H9 (cell line): ENCODE results near the gene TMEM92. TPM values are rescaled to one million over a fixed set of nuclear protein-coding genes. Genes with fewer than 3 reads are reported as not detected.

Experiments
- DNase-seq: peaks from one replicate; pipeline ENCODE4 v3.0.0-alpha.2; 2017
- H2AFZ ChIP-seq: one replicate; pipeline ENCODE4 v1.6.1; 2013; ENCODE audit warnings: mild to moderate bottlenecking, low read length, control low read depth, moderate library complexity
- H2AK5ac ChIP-seq: 2 replicates; pipeline ENCODE4 v1.6.1; 2013; ENCODE audit warnings: low read length, control low read depth, mixed read lengths; ENCODE audit not compliant: insufficient read length
- H2BK120ac ChIP-seq: one replicate; pipeline ENCODE4 v1.6.1; 2013; ENCODE audit warnings: low read depth, mild to moderate bottlenecking, low read length, control low read depth, inconsistent platforms; ENCODE audit not compliant: poor library complexity, severe bottlenecking
- H2BK12ac ChIP-seq: 2 replicates; pipeline ENCODE4 v1.6.1; 2013; ENCODE audit warnings: low read length, control low read depth, mixed read lengths, low read depth; ENCODE audit not compliant: insufficient read length
- H2BK15ac ChIP-seq: 2 replicates; pipeline ENCODE4 v1.6.1; 2013; ENCODE audit warnings: low read depth, low read length, control low read depth
- H2BK20ac ChIP-seq: one replicate; pipeline ENCODE4 v1.6.1; 2013; ENCODE audit warnings: low read depth, mild to moderate bottlenecking, low read length, control low read depth, inconsistent platforms; ENCODE audit not compliant: poor library complexity, severe bottlenecking
- H2BK5ac ChIP-seq: 2 replicates; pipeline ENCODE4 v1.6.1; 2013; ENCODE audit warnings: low read length, control low read depth, mixed read lengths; ENCODE audit not compliant: insufficient read length
- H3K14ac ChIP-seq: 2 replicates; pipeline ENCODE4 v1.6.1; 2013; ENCODE audit warnings: low read length, control low read depth; ENCODE audit not compliant: insufficient read depth
- H3K18ac ChIP-seq: 2 replicates; pipeline ENCODE4 v1.6.1; 2013; ENCODE audit warnings: low read depth, mild to moderate bottlenecking, mixed read lengths, low read length, control low read depth; ENCODE audit not compliant: insufficient read length
- H3K23ac ChIP-seq: 2 replicates; pipeline ENCODE4 v1.6.1; 2013; ENCODE audit warnings: low read length, control low read depth, mixed read lengths, low read depth; ENCODE audit not compliant: insufficient read length
- H3K23me2 ChIP-seq: 2 replicates; pipeline ENCODE4 v1.6.1; 2013; ENCODE audit warnings: low read depth, mild to moderate bottlenecking, mixed read lengths, low read length, control low read depth; ENCODE audit not compliant: insufficient read length, poor library complexity, severe bottlenecking
- H3K27ac ChIP-seq: 2 replicates; pipeline ENCODE4 v1.5.1; 2013; ENCODE audit warnings: low read length, control low read depth, mixed read lengths, low read depth; ENCODE audit not compliant: insufficient read length
- H3K27me3 ChIP-seq: 2 replicates; pipeline ENCODE4 v1.6.1; 2013; ENCODE audit warnings: low read length, control low read depth, inconsistent platforms; ENCODE audit not compliant: insufficient read depth
- H3K4ac ChIP-seq: 2 replicates; pipeline ENCODE4 v1.6.1; 2013; ENCODE audit warnings: low read depth, mild to moderate bottlenecking, control low read depth, inconsistent platforms, low read length, moderate library complexity
- H3K4me1 ChIP-seq: 2 replicates; pipeline ENCODE4 v1.6.1; 2013; ENCODE audit warnings: low read length, control low read depth, inconsistent platforms; ENCODE audit not compliant: insufficient read depth
- H3K4me2 ChIP-seq: 2 replicates; pipeline ENCODE4 v1.6.1; 2013; ENCODE audit warnings: low read length, control low read depth, mixed read lengths; ENCODE audit not compliant: insufficient read length, insufficient read depth
- H3K56ac ChIP-seq: 2 replicates; pipeline ENCODE4 v1.6.1; 2013; ENCODE audit warnings: low read depth, mild to moderate bottlenecking, mixed read lengths, low read length, control low read depth; ENCODE audit not compliant: insufficient read length
- H3K79me1 ChIP-seq: 2 replicates; pipeline ENCODE4 v1.6.1; 2013; ENCODE audit warnings: low read depth, mild to moderate bottlenecking, moderate library complexity, low read length, control low read depth, inconsistent platforms; ENCODE audit not compliant: insufficient read depth, poor library complexity, severe bottlenecking
- H3K79me2 ChIP-seq: 2 replicates; pipeline ENCODE4 v1.6.1; 2013; ENCODE audit warnings: low read length, control low read depth, inconsistent platforms; ENCODE audit not compliant: insufficient read depth
- H3K9ac ChIP-seq: 2 replicates; pipeline ENCODE4 v1.6.1; 2013; ENCODE audit warnings: low read length, control low read depth, mixed read lengths; ENCODE audit not compliant: insufficient read length; ENCODE audit errors: extremely low read depth
- H3K9me3 ChIP-seq: one replicate; pipeline ENCODE4 v1.6.1; 2013; ENCODE audit warnings: low read depth, low read length, inconsistent platforms; ENCODE audit not compliant: control insufficient read depth
- H3T11ph ChIP-seq: one replicate; pipeline ENCODE4 v1.6.1; 2013; ENCODE audit warnings: mild to moderate bottlenecking, low read length, control low read depth, inconsistent platforms
- H4K20me1 ChIP-seq: one replicate; pipeline ENCODE4 v1.6.1; 2013; ENCODE audit not compliant: control insufficient read depth, insufficient read length, insufficient read depth
- H4K5ac ChIP-seq: 2 replicates; pipeline ENCODE4 v1.6.1; 2013; ENCODE audit warnings: low read depth, mild to moderate bottlenecking, mixed read lengths, low read length, control low read depth; ENCODE audit not compliant: insufficient read length
- H4K8ac ChIP-seq: replicated peaks from 2 replicates; pipeline ENCODE4 v1.6.1; 2013; ENCODE audit warnings: low read length, control low read depth, mixed read lengths, low read depth; ENCODE audit not compliant: insufficient read length
- H4K91ac ChIP-seq: 2 replicates; pipeline ENCODE4 v1.6.1; 2013; ENCODE audit warnings: low read depth, mild to moderate bottlenecking, moderate library complexity, mixed read lengths, low read length, control low read depth; ENCODE audit not compliant: insufficient read length
- H3K27ac Mint-ChIP-seq, 3 experiments: 2 replicates in 2 of 3; 3 replicates in 1 of 3; pipeline ENCODE4 v1.8.0; 2020 to 2021; ENCODE audit warnings: mixed read lengths in 3 of 3, mild to moderate bottlenecking in 1 of 3, moderate library complexity in 1 of 3
- H3K27me3 Mint-ChIP-seq: 2 replicates; pipeline ENCODE4 v1.8.0; 2021; ENCODE audit warnings: low read depth, mild to moderate bottlenecking, moderate library complexity, mixed read lengths
- H3K36me3 Mint-ChIP-seq, 3 experiments: 2 replicates in 2 of 3; 3 replicates in 1 of 3; pipeline ENCODE4 v1.8.0; 2020 to 2021; ENCODE audit warnings: low read depth in 3 of 3, mixed read lengths in 3 of 3; ENCODE audit not compliant: insufficient read depth in 1 of 3
- H3K4me1 Mint-ChIP-seq, 2 experiments: 2 replicates each; pipeline ENCODE4 v1.8.0; 2020; ENCODE audit warnings: mixed read lengths in 2 of 2
- H3K4me3 Mint-ChIP-seq, 2 experiments: 2 replicates in 1 of 2; 3 replicates in 1 of 2; pipeline ENCODE4 v1.8.0; 2020 to 2021; ENCODE audit warnings: mild to moderate bottlenecking in 2 of 2, mixed read lengths in 2 of 2, moderate library complexity in 1 of 2
- H3K9me3 Mint-ChIP-seq, 2 experiments: 2 replicates in 1 of 2; 3 replicates in 1 of 2; pipeline ENCODE4 v1.8.0; 2020; ENCODE audit warnings: mild to moderate bottlenecking in 2 of 2, mixed read lengths in 2 of 2, moderate library complexity in 1 of 2
- WGBS: extraction: QIAGEN DNeasy Blood & Tissue Kit; methylation state at CpG from one replicate; pipeline ENCODE4 v1.1.7; 2013; ENCODE audit warnings: missing lambda C conversion rate, low lambda C conversion rate, mixed read lengths; ENCODE audit not compliant: insufficient read length; ENCODE audit errors: extremely low coverage; 5-methylcytosine and 5-hydroxymethylcytosine counted together
- total RNA-seq: library from RNA; stranded (reverse); gene quantifications from 2 replicates; pipeline ENCODE4 v1.2.1, GENCODE V29; 2021
- TF ChIP-seq, protein P1 (sequence below): fragments of 200-600 bp; sonication (generic); conservative IDR thresholded peaks from 3 replicates; pipeline ENCODE4 v1.8.0; 2021; ENCODE audit warnings: antibody characterized with exemption, mild to moderate bottlenecking

TMEM92 gene
- total RNA-seq, 1 experiment from 2014 or later, result 10.9 TPM

DNA sequence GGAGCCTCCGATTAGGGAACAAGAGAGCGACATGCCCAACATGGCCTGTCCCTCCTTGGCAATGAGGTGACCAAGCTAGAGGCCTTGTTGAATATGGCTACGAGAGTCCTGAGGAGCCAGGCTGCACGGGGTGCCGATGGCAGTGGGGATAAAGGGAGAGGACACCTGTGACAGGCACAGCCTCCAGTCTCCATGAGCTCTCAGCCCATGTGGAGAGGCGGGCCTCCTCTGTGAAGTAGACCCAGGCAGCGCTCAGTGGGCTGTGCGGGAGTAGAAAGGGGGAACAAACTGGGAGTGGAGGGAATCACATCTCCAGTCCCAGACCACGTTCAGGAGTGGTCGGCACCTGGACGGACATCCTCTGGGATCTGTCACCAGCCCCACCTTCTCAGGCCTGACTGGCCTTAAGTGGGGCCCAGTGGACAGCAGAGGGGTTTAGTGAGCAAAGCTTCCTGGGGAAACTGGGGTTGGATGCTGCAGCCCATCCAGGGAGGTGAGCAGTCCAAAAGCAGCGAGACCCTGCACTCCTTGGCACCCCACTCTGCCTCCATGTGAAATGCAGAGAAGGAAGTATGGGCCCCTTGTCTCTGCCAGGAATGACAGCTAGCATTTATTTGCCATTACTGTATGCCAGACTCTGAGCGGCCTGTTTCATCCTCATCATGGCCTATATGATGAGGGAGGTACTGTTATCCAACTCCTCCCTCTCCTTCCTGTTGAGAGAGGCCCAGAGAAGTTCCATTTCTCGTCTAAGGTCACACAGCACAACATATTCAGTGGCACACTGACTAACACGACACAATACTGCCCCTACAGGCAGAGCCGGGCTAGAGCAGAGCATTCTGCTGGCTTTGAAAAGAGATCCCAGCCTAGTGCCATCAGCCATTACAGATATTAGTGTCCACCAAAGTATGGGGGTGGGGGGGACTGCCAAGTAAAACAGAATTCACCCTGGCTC, 4.5 kb upstream of the TMEM92 start:
- H3K18ac ChIP-seq, result no peak overlapping the region
- no CpG with 5 or more reads among the region's 16 CpGs for WGBS
- H3K4me2 ChIP-seq, result no peak overlapping the region
- no peak overlapping the region for H2AFZ ChIP-seq
- no peak overlapping the region for H3K14ac ChIP-seq
- H3K4me1 Mint-ChIP-seq, result peaks cover 38 to 65% of the 10 kb centered on the region in 2 experiments
- H3T11ph ChIP-seq, result no peak overlapping the region
- H3K27me3 ChIP-seq, result peaks cover 4% of the 10 kb centered on the region; the same call in 1 of the 2 replicates
- 0 out of 2 replicates have a peak, but pooled peaks cover 3% of the 10 kb centered on the region for H3K4me1 ChIP-seq
- H3K9me3 ChIP-seq, result no peaks in the 10 kb centered on the region
- peak; percentile 84 for DNase-seq
- no peak overlapping the region for H3K4me3 Mint-ChIP-seq
- H4K91ac ChIP-seq, result no peak overlapping the region
- no peak overlapping the region for H4K5ac ChIP-seq
- H2BK120ac ChIP-seq, result no peak overlapping the region
- no peaks in the 10 kb centered on the region for H3K36me3 Mint-ChIP-seq
- TF ChIP-seq, protein P1, sequence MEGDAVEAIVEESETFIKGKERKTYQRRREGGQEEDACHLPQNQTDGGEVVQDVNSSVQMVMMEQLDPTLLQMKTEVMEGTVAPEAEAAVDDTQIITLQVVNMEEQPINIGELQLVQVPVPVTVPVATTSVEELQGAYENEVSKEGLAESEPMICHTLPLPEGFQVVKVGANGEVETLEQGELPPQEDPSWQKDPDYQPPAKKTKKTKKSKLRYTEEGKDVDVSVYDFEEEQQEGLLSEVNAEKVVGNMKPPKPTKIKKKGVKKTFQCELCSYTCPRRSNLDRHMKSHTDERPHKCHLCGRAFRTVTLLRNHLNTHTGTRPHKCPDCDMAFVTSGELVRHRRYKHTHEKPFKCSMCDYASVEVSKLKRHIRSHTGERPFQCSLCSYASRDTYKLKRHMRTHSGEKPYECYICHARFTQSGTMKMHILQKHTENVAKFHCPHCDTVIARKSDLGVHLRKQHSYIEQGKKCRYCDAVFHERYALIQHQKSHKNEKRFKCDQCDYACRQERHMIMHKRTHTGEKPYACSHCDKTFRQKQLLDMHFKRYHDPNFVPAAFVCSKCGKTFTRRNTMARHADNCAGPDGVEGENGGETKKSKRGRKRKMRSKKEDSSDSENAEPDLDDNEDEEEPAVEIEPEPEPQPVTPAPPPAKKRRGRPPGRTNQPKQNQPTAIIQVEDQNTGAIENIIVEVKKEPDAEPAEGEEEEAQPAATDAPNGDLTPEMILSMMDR, result peak; percentile 89
- H4K20me1 ChIP-seq, result no peaks in the 10 kb centered on the region
- no peak overlapping the region for H4K8ac ChIP-seq
- no peak overlapping the region for H3K27ac ChIP-seq
- no peak overlapping the region for H3K4ac ChIP-seq
- peaks cover 8% of the 10 kb centered on the region for H3K23me2 ChIP-seq
- H3K79me2 ChIP-seq, result no peaks in the 10 kb centered on the region
- H2AK5ac ChIP-seq, result no peak overlapping the region
- H3K27ac Mint-ChIP-seq, result peak overlapping the region in 1 of 3 experiments; percentile 72; a peak in 2 of 7 replicates
- H2BK15ac ChIP-seq, result no peak overlapping the region
- H2BK12ac ChIP-seq, result no peak overlapping the region
- no peak overlapping the region for H3K9ac ChIP-seq
- peaks cover 12% of the 10 kb centered on the region for H3K27me3 Mint-ChIP-seq
- no peaks in the 10 kb centered on the region for H3K79me1 ChIP-seq
- H3K23ac ChIP-seq, result no peak overlapping the region
- H3K9me3 Mint-ChIP-seq, result no peaks in the 10 kb centered on the region; a peak in 2 of 5 replicates
- no peak overlapping the region for H2BK20ac ChIP-seq
- H3K56ac ChIP-seq, result no peak overlapping the region
- no peak overlapping the region for H2BK5ac ChIP-seq
